DOHH2 (cell line): ENCODE data around the gene F2R.

Experiments used
- CTCF ChIP-seq: fragments of 200-600 bp; sonication (generic); IDR thresholded peaks from one replicate; pipeline ENCODE4 v1.5.1; 2014; ENCODE audit warnings: antibody characterized with exemption, mild to moderate bottlenecking, low read depth, low read length; ENCODE audit not compliant: poor library complexity, severe bottlenecking
- EZH2phosphoT487 ChIP-seq: fragments of 200-600 bp; sonication (generic); IDR thresholded peaks from 2 replicates; pipeline ENCODE4 v1.6.1; 2017; ENCODE audit warnings: borderline replicate concordance, mild to moderate bottlenecking, antibody characterized with exemption, low read length, moderate library complexity, mixed read lengths

GRCh38 chr5:76693141-76693540, 22.8 kb upstream of the F2R start:
- TF ChIP-seq CTCF (no peak), EZH2phosphoT487 (no peak)
